ENCODE data around the gene DMRT1.

DNA sequence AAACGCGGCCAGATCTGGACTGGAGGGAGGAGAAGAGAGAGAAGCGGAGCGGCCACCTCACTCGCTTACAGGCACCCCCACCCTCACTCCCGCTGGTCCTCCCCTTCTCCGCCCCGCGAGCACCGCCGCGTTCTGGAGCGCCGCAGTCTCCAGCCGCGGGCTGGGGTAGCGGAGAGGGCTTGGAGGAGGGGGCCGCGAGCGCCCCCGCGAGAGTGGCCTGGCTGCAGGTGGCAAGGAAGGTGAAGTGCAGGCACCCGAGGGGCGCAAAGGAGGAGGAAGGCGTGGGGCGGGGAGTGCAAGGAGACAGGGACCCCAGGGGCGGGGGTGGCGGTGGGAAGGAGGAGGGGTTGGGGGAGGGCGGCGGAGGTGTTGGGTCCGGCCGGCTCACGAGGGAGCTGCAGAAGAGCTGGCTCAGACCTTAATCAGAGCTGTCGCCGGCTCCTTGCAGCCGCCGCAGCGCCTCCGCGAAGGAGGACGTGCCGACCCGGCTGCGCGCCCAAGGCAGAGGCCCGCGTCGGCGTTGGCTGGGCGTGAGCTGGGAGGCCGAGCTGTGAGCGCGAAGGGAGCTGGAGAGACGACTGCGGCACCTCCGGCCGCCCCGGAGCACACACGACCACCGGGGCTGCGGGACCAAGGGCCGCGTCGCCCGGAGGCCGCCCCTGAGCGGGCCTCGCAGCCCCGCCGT, 134.9 kb downstream of the DMRT1 start, which contains the start of gene DMRT3:
- TF ChIP-seq, protein P1, sequence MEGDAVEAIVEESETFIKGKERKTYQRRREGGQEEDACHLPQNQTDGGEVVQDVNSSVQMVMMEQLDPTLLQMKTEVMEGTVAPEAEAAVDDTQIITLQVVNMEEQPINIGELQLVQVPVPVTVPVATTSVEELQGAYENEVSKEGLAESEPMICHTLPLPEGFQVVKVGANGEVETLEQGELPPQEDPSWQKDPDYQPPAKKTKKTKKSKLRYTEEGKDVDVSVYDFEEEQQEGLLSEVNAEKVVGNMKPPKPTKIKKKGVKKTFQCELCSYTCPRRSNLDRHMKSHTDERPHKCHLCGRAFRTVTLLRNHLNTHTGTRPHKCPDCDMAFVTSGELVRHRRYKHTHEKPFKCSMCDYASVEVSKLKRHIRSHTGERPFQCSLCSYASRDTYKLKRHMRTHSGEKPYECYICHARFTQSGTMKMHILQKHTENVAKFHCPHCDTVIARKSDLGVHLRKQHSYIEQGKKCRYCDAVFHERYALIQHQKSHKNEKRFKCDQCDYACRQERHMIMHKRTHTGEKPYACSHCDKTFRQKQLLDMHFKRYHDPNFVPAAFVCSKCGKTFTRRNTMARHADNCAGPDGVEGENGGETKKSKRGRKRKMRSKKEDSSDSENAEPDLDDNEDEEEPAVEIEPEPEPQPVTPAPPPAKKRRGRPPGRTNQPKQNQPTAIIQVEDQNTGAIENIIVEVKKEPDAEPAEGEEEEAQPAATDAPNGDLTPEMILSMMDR (IDR thresholded peaks at IDR 0.05; ENCODE audit: low read depth, low read length): no peak
- TF ChIP-seq POLR2A (IDR thresholded peaks at IDR 0.05; ENCODE audit: extremely low read depth, insufficient read length) (no peak), MYC (IDR thresholded peaks at IDR 0.05; ENCODE audit: low read depth, low read length) (no peak)
- TF ChIP-seq, protein P2, sequence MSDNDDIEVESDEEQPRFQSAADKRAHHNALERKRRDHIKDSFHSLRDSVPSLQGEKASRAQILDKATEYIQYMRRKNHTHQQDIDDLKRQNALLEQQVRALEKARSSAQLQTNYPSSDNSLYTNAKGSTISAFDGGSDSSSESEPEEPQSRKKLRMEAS (IDR thresholded peaks at IDR 0.05; ENCODE audit: low read depth, low read length): no peak
